D721Med (cell line): ENCODE data around the gene SH2D4B.

Experiments used
- DNase-seq: peaks from one replicate; pipeline ENCODE4 v3.0.0; 2011; ENCODE audit warnings: low spot score; ENCODE audit not compliant: insufficient read length
- FAIRE-seq: peaks from 2 replicates; lab custom pipeline; 2011; peaks lifted over from hg19 to GRCh38; lab: Jason Lieb, UNC
- CTCF ChIP-seq: IDR thresholded peaks from 2 replicates; pipeline ENCODE4 v1.5.1; 2012; ENCODE audit warnings: mild to moderate bottlenecking, control low read depth; ENCODE audit not compliant: insufficient read depth; ENCODE audit errors: missing control alignments

The SH2D4B gene

GRCh38 chr10:80552151-80552646 lies 14.5 kb downstream of the SH2D4B start:
- DNase-seq (no peak), FAIRE-seq (no peak)
- TF ChIP-seq CTCF, result no peak

- TF ChIP-seq CTCF, result no peak
- FAIRE-seq (no peak), DNase-seq (no peak)
Measured at GRCh38 chr10:80553436-80553835, 15.7 kb downstream of the SH2D4B start.

DNA sequence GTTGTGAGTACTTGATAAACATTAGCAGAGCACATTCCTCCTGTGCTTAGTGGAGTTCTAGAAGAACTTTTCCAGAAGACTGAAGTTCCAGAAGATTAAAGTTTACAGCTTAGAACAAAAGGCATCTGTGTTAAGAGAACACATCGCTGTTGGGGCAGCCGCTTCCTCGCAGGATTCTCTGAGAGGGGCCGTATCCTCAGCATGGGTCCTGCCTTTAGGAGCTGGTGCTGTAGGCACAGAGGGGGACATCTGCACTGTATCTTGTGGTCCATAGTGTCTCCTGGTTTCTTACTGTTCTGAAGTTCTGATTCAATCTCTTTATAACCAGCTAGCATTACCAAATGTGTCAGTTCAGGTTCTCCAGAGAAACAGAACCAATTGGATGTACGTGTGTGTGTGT lies 16.3 kb downstream of the SH2D4B start:
- no peak for TF ChIP-seq CTCF
- no peak for DNase-seq
- FAIRE-seq, result no peak

DNA sequence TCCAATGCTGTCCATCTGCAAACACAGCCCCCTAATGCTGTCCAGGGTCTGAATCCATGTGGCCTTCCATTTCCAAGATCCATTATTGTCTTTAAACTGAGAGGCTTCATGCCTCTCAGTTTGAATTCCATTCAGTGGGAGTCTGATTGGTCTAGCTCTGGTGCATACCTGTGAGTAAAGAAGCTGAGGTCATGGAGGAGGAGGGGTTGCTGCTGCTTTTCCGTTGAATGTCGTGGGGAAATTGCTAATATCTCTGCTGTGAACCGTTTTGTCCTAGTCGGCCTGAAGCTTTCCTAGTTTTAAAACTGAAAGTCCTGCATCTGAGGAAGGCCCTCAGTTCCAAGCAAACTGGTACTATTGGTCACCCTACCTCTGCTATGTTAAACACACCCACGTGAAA lies 17.7 kb downstream of the SH2D4B start:
- TF ChIP-seq CTCF, result no peak
- no peak for FAIRE-seq
- no peak for DNase-seq

DNA sequence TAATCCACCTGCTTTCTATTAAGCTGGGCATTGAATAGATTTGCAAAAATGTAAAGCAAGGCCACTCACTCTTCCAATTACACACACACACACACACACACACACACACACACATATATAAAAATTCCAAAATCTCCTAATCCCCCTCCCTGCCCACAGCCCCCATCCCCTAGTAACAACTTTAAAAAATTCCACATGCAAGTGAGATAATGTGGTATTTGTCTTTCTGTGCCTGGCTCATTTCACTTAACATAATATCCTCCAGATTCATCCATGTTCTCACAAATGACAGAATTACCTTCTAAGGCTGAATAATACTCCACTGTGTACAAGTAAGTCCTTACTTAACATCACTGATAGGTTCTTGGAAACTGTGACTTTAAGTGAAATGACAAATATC lies 24.2 kb downstream of the SH2D4B start:
- no peak for TF ChIP-seq CTCF
- FAIRE-seq, result no peak

GRCh38 chr10:80567292-80567691 lies 29.6 kb downstream of the SH2D4B start:
- DNase-seq, result no peak
- TF ChIP-seq CTCF, result no peak
- no peak for FAIRE-seq

More for the DNA sequence above, 24.2 kb downstream of the SH2D4B start:
- no peak for DNase-seq

GRCh38 chr10:80569131-80569895 lies 31.6 kb downstream of the SH2D4B start:
- no peak for TF ChIP-seq CTCF
- no peak for DNase-seq
- no peak for FAIRE-seq
